Measurements from ENCODE around the gene PON2.

DNA sequence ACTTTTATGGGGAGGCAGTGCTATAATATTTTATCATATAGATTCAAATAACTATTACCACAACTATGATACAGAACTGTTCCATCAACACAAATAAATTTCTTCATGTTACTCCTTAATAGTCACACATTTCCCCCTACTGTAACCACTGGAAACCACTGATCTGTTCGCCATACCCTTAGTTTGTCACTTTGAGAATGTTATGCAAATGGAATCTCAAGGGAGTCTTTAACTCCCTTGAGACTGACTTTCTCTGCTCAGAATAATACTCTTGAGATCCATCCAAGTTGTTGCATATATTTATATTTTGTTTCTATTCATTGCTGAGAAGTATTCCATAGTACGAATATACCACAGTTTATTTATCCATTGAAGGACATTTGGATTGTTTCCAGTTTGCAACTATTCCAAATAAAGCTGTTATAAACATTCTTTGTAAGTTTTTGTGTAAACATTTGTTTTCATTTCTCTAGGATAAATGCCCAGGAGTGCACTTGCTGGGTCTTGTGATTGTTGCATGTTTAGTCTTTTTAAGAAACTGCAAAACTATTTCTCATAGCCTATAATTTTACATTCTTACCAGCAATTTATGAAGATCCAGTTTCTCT is 19.7 kb upstream of the PON2 start:
- TF ChIP-seq RNF2 (conservative IDR thresholded peaks at IDR 0.05; ENCODE audit: low read depth) = no peak
- TF ChIP-seq, protein P1, sequence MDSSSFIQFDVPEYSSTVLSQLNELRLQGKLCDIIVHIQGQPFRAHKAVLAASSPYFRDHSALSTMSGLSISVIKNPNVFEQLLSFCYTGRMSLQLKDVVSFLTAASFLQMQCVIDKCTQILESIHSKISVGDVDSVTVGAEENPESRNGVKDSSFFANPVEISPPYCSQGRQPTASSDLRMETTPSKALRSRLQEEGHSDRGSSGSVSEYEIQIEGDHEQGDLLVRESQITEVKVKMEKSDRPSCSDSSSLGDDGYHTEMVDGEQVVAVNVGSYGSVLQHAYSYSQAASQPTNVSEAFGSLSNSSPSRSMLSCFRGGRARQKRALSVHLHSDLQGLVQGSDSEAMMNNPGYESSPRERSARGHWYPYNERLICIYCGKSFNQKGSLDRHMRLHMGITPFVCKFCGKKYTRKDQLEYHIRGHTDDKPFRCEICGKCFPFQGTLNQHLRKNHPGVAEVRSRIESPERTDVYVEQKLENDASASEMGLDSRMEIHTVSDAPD (CRISPR knock-in tag; IDR thresholded peaks at IDR 0.05) = no peak
- no peak for TF ChIP-seq ZNF292 (CRISPR knock-in tag; IDR thresholded peaks at IDR 0.05; ENCODE audit: borderline replicate concordance, low read depth)
- TF ChIP-seq KDM5A (IDR thresholded peaks at IDR 0.05; ENCODE audit: borderline replicate concordance, low read length) = no peak
- no peak for TF ChIP-seq SETDB1 (CRISPR knock-in tag; IDR thresholded peaks at IDR 0.05; ENCODE audit: borderline replicate concordance)
- TF ChIP-seq REST (IDR thresholded peaks at IDR 0.05; ENCODE audit: borderline replicate concordance in 1 of 2, low read depth in 1 of 2, low read length in 2 of 2) = no peak
- TF ChIP-seq ZSCAN30 (CRISPR knock-in tag; IDR thresholded peaks at IDR 0.05) = no peak
- no peak for TF ChIP-seq CAMTA2 (CRISPR knock-in tag; IDR thresholded peaks at IDR 0.05; ENCODE audit: borderline replicate concordance)
- TF ChIP-seq KAT8 (CRISPR knock-in tag; IDR thresholded peaks at IDR 0.05) = no peak
- TF ChIP-seq, protein P2, sequence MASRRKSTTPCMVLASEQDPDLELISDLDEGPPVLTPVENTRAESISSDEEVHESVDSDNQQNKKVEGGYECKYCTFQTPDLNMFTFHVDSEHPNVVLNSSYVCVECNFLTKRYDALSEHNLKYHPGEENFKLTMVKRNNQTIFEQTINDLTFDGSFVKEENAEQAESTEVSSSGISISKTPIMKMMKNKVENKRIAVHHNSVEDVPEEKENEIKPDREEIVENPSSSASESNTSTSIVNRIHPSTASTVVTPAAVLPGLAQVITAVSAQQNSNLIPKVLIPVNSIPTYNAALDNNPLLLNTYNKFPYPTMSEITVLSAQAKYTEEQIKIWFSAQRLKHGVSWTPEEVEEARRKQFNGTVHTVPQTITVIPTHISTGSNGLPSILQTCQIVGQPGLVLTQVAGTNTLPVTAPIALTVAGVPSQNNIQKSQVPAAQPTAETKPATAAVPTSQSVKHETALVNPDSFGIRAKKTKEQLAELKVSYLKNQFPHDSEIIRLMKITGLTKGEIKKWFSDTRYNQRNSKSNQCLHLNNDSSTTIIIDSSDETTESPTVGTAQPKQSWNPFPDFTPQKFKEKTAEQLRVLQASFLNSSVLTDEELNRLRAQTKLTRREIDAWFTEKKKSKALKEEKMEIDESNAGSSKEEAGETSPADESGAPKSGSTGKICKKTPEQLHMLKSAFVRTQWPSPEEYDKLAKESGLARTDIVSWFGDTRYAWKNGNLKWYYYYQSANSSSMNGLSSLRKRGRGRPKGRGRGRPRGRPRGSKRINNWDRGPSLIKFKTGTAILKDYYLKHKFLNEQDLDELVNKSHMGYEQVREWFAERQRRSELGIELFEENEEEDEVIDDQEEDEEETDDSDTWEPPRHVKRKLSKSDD (CRISPR knock-in tag; IDR thresholded peaks at IDR 0.05; ENCODE audit: low read depth) = no peak
- TF ChIP-seq, protein P3, sequence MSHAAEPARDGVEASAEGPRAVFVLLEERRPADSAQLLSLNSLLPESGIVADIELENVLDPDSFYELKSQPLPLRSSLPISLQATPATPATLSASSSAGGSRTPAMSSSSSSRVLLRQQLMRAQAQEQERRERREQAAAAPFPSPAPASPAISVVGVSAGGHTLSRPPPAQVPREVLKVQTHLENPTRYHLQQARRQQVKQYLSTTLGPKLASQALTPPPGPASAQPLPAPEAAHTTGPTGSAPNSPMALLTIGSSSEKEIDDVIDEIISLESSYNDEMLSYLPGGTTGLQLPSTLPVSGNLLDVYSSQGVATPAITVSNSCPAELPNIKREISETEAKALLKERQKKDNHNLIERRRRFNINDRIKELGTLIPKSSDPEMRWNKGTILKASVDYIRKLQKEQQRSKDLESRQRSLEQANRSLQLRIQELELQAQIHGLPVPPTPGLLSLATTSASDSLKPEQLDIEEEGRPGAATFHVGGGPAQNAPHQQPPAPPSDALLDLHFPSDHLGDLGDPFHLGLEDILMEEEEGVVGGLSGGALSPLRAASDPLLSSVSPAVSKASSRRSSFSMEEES (CRISPR knock-in tag; IDR thresholded peaks at IDR 0.05) = no peak
- TF ChIP-seq SRF (IDR thresholded peaks at IDR 0.05; ENCODE audit: low read depth, low read length) = no peak
- TF ChIP-seq, protein P4, sequence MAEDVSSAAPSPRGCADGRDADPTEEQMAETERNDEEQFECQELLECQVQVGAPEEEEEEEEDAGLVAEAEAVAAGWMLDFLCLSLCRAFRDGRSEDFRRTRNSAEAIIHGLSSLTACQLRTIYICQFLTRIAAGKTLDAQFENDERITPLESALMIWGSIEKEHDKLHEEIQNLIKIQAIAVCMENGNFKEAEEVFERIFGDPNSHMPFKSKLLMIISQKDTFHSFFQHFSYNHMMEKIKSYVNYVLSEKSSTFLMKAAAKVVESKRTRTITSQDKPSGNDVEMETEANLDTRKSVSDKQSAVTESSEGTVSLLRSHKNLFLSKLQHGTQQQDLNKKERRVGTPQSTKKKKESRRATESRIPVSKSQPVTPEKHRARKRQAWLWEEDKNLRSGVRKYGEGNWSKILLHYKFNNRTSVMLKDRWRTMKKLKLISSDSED (CRISPR knock-in tag; IDR thresholded peaks at IDR 0.05) = no peak
- no peak for TF ChIP-seq IRF1 (CRISPR knock-in tag; IDR thresholded peaks at IDR 0.05; ENCODE audit: low read depth)

All from HepG2 (cell line).